NB4 (cell line): ENCODE measurements around the gene HPCAL1.

ENCODE experiments used
- DNase-seq: peaks from one replicate; pipeline ENCODE4 v3.0.0; 2010; ENCODE audit warnings: low read depth
- H3K4me3 ChIP-seq: one replicate; pipeline ENCODE4 v1.5.1; 2011; ENCODE audit warnings: mild to moderate bottlenecking, low read depth, low read length, moderate library complexity
- MYC ChIP-seq: IDR thresholded peaks from 2 replicates; pipeline ENCODE4 v1.6.1; 2011; ENCODE audit warnings: low read depth, low read length
- POLR2A ChIP-seq: IDR thresholded peaks from 2 replicates; pipeline ENCODE4 v1.6.1; 2011; ENCODE audit warnings: mild to moderate bottlenecking; ENCODE audit not compliant: insufficient read length; ENCODE audit errors: extremely low read depth
- TF ChIP-seq, protein P1 (sequence below): IDR thresholded peaks from one replicate; pipeline ENCODE4 v1.5.1; 2012; ENCODE audit warnings: low read depth, low read length
- TF ChIP-seq, protein P2 (sequence below): IDR thresholded peaks from 2 replicates; pipeline ENCODE4 v1.6.1; 2011; ENCODE audit warnings: low read depth, low read length

The HPCAL1 gene

DNA sequence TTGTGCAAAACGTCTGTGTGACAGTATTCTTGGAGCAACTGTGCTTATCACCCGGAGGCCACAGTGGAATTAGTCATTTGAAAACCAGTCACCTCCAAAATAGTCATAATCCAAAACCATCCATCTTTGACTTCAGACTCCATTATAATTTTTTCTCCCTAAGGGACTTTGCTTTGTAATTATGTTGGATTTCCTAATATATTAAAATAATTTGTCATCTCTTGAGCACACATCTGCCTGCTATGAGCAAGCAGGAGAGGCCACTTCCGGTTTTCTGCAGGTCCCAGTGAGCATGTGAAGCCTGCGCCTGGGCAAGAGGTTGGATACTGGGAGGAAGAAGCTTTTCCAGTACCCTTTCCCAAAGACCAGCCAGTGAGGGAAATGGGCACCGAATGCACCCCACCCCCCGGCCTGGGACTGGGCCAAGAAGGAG is 87.7 kb downstream of the HPCAL1 start:
- TF ChIP-seq MYC (no peak), POLR2A (no peak)
- TF ChIP-seq, protein P1, sequence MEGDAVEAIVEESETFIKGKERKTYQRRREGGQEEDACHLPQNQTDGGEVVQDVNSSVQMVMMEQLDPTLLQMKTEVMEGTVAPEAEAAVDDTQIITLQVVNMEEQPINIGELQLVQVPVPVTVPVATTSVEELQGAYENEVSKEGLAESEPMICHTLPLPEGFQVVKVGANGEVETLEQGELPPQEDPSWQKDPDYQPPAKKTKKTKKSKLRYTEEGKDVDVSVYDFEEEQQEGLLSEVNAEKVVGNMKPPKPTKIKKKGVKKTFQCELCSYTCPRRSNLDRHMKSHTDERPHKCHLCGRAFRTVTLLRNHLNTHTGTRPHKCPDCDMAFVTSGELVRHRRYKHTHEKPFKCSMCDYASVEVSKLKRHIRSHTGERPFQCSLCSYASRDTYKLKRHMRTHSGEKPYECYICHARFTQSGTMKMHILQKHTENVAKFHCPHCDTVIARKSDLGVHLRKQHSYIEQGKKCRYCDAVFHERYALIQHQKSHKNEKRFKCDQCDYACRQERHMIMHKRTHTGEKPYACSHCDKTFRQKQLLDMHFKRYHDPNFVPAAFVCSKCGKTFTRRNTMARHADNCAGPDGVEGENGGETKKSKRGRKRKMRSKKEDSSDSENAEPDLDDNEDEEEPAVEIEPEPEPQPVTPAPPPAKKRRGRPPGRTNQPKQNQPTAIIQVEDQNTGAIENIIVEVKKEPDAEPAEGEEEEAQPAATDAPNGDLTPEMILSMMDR: no peak
- TF ChIP-seq, protein P2, sequence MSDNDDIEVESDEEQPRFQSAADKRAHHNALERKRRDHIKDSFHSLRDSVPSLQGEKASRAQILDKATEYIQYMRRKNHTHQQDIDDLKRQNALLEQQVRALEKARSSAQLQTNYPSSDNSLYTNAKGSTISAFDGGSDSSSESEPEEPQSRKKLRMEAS: no peak
- DNase-seq: no peak
- H3K4me3 ChIP-seq: no peak overlapping the region

DNA sequence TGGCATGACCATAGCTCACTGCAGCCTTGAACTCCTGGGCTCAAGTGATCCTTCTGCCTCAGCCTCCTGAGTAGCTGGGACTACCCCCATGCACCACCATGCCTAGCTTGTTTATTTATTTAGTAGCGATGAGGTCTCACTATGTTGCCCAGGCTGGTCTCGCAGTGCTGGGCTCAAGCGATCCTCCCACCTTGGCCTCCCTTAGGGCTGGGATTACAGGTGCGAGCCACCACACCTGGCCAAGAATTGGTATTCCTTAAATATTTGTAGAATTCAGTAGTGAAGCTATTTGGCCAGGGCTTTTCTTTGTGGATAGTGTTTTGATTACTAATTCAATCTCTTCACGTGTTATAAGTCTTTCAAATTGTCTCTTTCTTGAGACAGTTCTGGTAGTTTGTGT is 89.4 kb downstream of the HPCAL1 start:
- no peak for DNase-seq
- TF ChIP-seq MYC (no peak), POLR2A (no peak)
- TF ChIP-seq, protein P1: no peak
- TF ChIP-seq, protein P2: no peak
- no peak overlapping the region for H3K4me3 ChIP-seq

DNA sequence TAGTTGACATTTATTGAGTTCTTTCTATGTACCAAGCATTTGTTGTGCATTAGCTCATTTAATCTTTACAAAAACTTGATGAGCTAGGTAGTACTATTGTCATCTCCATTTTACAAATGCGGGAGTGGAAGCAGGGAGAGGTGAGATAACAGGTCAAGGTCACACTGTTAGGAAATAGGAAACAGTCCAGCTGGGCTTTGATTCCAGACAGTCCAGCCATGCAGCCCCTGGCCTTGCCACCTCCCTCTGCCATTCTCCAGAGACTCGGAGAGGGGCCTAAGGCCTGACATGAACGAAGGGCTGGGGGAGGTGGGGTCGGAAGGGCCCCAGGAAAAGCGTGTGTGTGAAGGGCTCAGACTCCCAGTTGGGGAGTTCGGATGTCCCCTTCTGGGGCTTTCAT is 89.8 kb downstream of the HPCAL1 start:
- no peak for DNase-seq
- no peak for TF ChIP-seq POLR2A
- TF ChIP-seq, protein P1: no peak
- H3K4me3 ChIP-seq: no peak overlapping the region

DNA sequence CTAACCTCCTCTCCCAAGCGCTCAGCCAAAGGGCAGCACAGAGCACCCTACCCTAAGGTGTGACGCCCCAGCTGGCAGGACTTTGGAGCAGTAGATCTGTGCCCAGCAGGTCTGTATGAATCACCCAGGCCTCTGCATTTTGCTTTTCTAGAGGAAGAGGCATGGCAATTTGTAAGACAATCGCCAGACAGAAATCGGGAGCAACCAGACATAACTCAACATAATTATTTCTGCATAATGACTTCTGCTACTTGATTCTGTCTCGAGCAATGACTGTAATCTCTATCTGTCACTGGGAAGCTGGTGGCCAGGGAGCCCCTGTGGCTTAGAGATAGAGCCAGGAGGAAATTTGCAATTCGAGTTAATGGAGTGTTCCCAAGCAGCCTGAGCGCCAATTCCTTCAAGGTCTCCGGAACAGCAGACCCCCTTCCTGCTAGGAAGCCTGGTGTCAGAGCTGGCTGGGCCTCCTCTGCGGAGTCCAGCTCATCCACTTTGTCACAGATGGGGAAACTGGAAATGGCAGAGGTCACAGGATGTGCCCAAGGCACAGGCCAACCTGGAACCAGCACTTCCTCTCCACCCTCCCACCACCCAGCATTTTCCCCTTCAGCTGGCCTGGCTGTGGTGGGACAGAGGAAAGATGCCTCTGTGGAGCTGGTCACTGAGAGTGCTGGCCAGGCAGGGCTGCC is 90.4 kb downstream of the HPCAL1 start:
- no peak for DNase-seq
- TF ChIP-seq POLR2A (no peak), MYC (no peak)
- TF ChIP-seq, protein P1: no peak
- TF ChIP-seq, protein P2: no peak
- no peak overlapping the region for H3K4me3 ChIP-seq

DNA sequence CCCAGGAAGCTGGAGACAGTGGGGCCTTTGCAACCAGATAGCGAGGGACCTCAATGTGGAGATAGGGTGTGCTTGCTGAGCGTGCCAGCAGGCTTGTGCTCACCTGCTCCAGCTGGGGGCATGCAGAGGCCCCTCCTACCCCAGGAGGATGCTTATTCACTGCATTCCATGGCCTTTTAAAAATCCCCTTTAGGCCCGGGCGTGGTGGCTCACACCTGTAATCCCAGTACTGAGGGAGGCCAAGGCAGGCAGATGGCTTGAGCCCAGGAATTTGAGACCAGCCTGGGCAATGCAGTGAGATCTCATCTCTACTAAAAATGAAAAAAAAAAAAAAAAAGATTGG is 90.9 kb downstream of the HPCAL1 start:
- TF ChIP-seq, protein P1: no peak
- no peak for TF ChIP-seq POLR2A
- TF ChIP-seq, protein P2: no peak
- TF ChIP-seq MYC: no peak
- no peak overlapping the region for H3K4me3 ChIP-seq
- DNase-seq: no peak

DNA sequence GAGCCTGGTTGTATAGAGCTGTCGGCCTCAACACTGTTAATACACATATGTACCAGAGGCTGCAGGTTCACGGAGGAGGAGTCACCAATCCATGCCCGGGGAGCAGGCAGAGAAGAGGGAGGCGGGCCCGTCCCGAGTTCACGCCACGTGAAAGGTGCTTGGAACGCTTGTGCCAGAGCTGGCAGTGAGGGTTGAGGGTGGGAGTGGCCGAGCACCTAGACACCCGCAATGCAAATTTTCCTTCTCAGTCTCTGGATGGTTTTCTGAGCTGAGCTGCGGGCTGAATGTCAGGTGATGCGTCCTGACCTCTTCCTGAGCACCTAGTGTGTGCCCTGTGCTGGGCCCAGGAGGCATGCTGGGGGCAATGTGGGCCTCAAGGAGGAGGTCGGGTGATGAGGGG is 93.2 kb downstream of the HPCAL1 start:
- no peak for TF ChIP-seq MYC
- no peak for TF ChIP-seq POLR2A
- TF ChIP-seq, protein P2: no peak
- TF ChIP-seq, protein P1: no peak
- DNase-seq: no peak
- H3K4me3 ChIP-seq: no peak overlapping the region
